ENCODE results near the gene SLC22A23. TPM values are rescaled to one million over a fixed set of nuclear protein-coding genes. Genes with fewer than 3 reads are reported as not detected.

SLC22A23 gene
- total RNA-seq, 1 donor from 2014 or later = 5.7 TPM

- Mint-ChIP-seq H3K27me3 (ENCODE audit: low read depth, unreplicated experiment) (peaks cover 13% of the 10 kb centered on the region), H3K4me1 (ENCODE audit: low read depth, unreplicated experiment) (peaks cover 2% of the 10 kb centered on the region), H3K36me3 (ENCODE audit: low read depth, unreplicated experiment) (no peaks in the 10 kb centered on the region), H3K4me3 (ENCODE audit: unreplicated experiment) (no peak overlapping the region), H3K9me3 (ENCODE audit: unreplicated experiment) (no peaks in the 10 kb centered on the region), H3K27ac (ENCODE audit: unreplicated experiment) (no peak overlapping the region)
- H3K9me3 ChIP-seq (ENCODE audit: insufficient read depth, low read depth, low read length) = no peaks in the 10 kb centered on the region
- no peak overlapping the region for H3K9ac ChIP-seq (ENCODE audit: low read length)
- H3K27me3 ChIP-seq (ENCODE audit: insufficient read depth, low read length) = no peaks in the 10 kb centered on the region
- no peak overlapping the region for H3K4me3 ChIP-seq (ENCODE audit: insufficient read depth, low read depth, low read length)
- H3K4me1 ChIP-seq (ENCODE audit: insufficient read depth, low read length) = no peaks in the 10 kb centered on the region
- DNase-seq (ENCODE audit: low read depth) (no peak), FAIRE-seq (no peak)
- no peak overlapping the region for H3K4me2 ChIP-seq (ENCODE audit: low read length)
- TF ChIP-seq EZH2 (IDR thresholded peaks at IDR 0.05; ENCODE audit: insufficient read depth, low read length) = no peak
- TF ChIP-seq CTCF (IDR thresholded peaks at IDR 0.05; ENCODE audit: insufficient read depth, low read depth, low read length) = no peak
- no peaks in the 10 kb centered on the region for H3K79me2 ChIP-seq (ENCODE audit: insufficient read depth, low read length)
- H4K20me1 ChIP-seq (ENCODE audit: insufficient read depth, low read length) = no peaks in the 10 kb centered on the region
- H3K36me3 ChIP-seq (ENCODE audit: insufficient read depth, low read length) = no peaks in the 10 kb centered on the region
- H3K27ac ChIP-seq (ENCODE audit: low read depth, low read length) = no peak overlapping the region
- no peak overlapping the region for H2AFZ ChIP-seq (ENCODE audit: low read depth, low read length)
These were observed 89.2 kb downstream of the SLC22A23 start for GRCh38 chr6:3367630-3368029.

- Mint-ChIP-seq H3K27ac (ENCODE audit: unreplicated experiment) (no peak overlapping the region), H3K27me3 (ENCODE audit: low read depth, unreplicated experiment) (peaks cover 13% of the 10 kb centered on the region)
- FAIRE-seq = no peak
These were observed 90.0 kb downstream of the SLC22A23 start for GRCh38 chr6:3366596-3367413.

More at GRCh38 chr6:3366596-3367413, 90.0 kb downstream of the SLC22A23 start:
- Histone ChIP-seq H3K9ac (ENCODE audit: low read length) (no peak overlapping the region), H3K9me3 (ENCODE audit: insufficient read depth, low read depth, low read length) (no peaks in the 10 kb centered on the region), H3K27me3 (ENCODE audit: insufficient read depth, low read length) (no peaks in the 10 kb centered on the region), H3K4me2 (ENCODE audit: low read length) (no peak overlapping the region), H3K27ac (ENCODE audit: low read depth, low read length) (no peak overlapping the region), H4K20me1 (ENCODE audit: insufficient read depth, low read length) (no peaks in the 10 kb centered on the region), H3K4me1 (ENCODE audit: insufficient read depth, low read length) (no peaks in the 10 kb centered on the region), H3K4me3 (ENCODE audit: insufficient read depth, low read depth, low read length) (no peak overlapping the region), H2AFZ (ENCODE audit: low read depth, low read length) (no peak overlapping the region), H3K36me3 (ENCODE audit: insufficient read depth, low read length) (no peaks in the 10 kb centered on the region), H3K79me2 (ENCODE audit: insufficient read depth, low read length) (no peaks in the 10 kb centered on the region)
- Mint-ChIP-seq H3K4me3 (ENCODE audit: unreplicated experiment) (no peak overlapping the region), H3K4me1 (ENCODE audit: low read depth, unreplicated experiment) (peaks cover 2% of the 10 kb centered on the region), H3K36me3 (ENCODE audit: low read depth, unreplicated experiment) (no peaks in the 10 kb centered on the region), H3K9me3 (ENCODE audit: unreplicated experiment) (no peaks in the 10 kb centered on the region)
- no peak for DNase-seq (ENCODE audit: low read depth)
- TF ChIP-seq CTCF (IDR thresholded peaks at IDR 0.05; ENCODE audit: insufficient read depth, low read depth, low read length) = no peak
- TF ChIP-seq EZH2 (IDR thresholded peaks at IDR 0.05; ENCODE audit: insufficient read depth, low read length) = no peak
